Parathyroid adenoma (tissue), 2 donors: ENCODE results near the gene CHMP6.
A peak's percentile ranks its signal among the peaks of the same experiment; 100 is the strongest.

ENCODE experiments used
- H2AFZ ChIP-seq: fragments of 300-600 bp; sonication (generic); one replicate; pipeline ENCODE4 v1.7.0; 2017; ENCODE audit warnings: antibody characterized with exemption, mild to moderate bottlenecking
- H3K27ac ChIP-seq: fragments of 300-600 bp; sonication (generic); one replicate; pipeline ENCODE4 v1.7.0; 2017
- H3K27me3 ChIP-seq: fragments of 300-600 bp; sonication (generic); one replicate; pipeline ENCODE4 v1.7.0; 2017; ENCODE audit warnings: low read length; ENCODE audit not compliant: control insufficient read depth, insufficient read depth
- H3K36me3 ChIP-seq: fragments of 300-600 bp; sonication (generic); one replicate; pipeline ENCODE4 v1.7.0; 2017; ENCODE audit warnings: low read length; ENCODE audit not compliant: control insufficient read depth, insufficient read depth
- H3K4me1 ChIP-seq: fragments of 300-600 bp; sonication (generic); one replicate; pipeline ENCODE4 v1.7.0; 2017; ENCODE audit warnings: control low read depth
- H3K4me2 ChIP-seq: fragments of 300-600 bp; sonication (generic); one replicate; pipeline ENCODE4 v1.7.0; 2017; ENCODE audit warnings: low read length
- H3K4me3 ChIP-seq: fragments of 300-600 bp; sonication (generic); one replicate; pipeline ENCODE4 v1.7.0; 2017; ENCODE audit warnings: low read depth, low read length
- H3K79me2 ChIP-seq: fragments of 300-600 bp; sonication (generic); one replicate; pipeline ENCODE4 v1.7.0; 2017; ENCODE audit warnings: control low read depth
- H3K9ac ChIP-seq: fragments of 300-600 bp; sonication (generic); one replicate; pipeline ENCODE4 v1.7.0; 2017; ENCODE audit warnings: mild to moderate bottlenecking
- H3K9me3 ChIP-seq: fragments of 300-600 bp; sonication (generic); one replicate; pipeline ENCODE4 v1.7.0; 2017; ENCODE audit warnings: low read length; ENCODE audit not compliant: control insufficient read depth
- TF ChIP-seq, protein P1 (sequence below): fragments of 300-600 bp; sonication (generic); IDR thresholded peaks from one replicate; pipeline ENCODE4 v1.7.0; 2017; ENCODE audit warnings: antibody characterized with exemption, mild to moderate bottlenecking
- donor health status: primary hyperparathyroidism.

Gene CHMP6

DNA sequence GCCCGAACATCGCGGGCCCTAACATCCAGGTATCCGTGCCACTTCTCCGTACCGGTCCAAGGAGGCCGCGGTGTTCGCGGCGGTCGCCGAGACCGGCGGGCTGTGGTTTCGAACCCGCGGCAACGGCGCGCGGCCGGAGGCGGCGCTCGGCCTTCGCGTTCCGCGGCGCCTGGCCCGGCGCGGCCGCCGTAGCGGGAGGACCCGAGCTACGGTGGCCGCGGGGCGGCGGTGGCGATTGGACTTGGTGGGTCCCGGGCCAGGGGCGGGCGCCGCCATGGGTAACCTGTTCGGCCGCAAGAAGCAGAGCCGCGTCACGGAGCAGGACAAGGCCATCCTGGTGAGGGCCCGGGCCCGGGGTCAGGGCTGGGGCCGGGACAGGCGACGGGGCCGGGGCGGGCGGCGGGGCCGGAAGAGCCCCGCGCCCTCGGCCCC lies at the start of gene CHMP6:
Gene CHMP6, plus strand, starts transcription at position 197 of the 432 bp plus-strand sequence. Its CDS starts 78 bp downstream, at position 275.
- Histone ChIP-seq H3K9ac (peak within 1 kb of the TSS; percentile 28), H3K27me3 (no peaks in the 10 kb centered on the region), H3K9me3 (no peaks in the 10 kb centered on the region), H3K36me3 (no peaks in the 10 kb centered on the region), H3K27ac (no peak within 1 kb of the TSS), H3K4me3 (peak within 1 kb of the TSS; percentile 63), H3K4me1 (peaks cover 18% of the 10 kb centered on the region), H3K79me2 (no peaks in the 10 kb centered on the region), H3K4me2 (peak within 1 kb of the TSS; percentile 95), H2AFZ (peak within 1 kb of the TSS; percentile 94)
- TF ChIP-seq, protein P1, sequence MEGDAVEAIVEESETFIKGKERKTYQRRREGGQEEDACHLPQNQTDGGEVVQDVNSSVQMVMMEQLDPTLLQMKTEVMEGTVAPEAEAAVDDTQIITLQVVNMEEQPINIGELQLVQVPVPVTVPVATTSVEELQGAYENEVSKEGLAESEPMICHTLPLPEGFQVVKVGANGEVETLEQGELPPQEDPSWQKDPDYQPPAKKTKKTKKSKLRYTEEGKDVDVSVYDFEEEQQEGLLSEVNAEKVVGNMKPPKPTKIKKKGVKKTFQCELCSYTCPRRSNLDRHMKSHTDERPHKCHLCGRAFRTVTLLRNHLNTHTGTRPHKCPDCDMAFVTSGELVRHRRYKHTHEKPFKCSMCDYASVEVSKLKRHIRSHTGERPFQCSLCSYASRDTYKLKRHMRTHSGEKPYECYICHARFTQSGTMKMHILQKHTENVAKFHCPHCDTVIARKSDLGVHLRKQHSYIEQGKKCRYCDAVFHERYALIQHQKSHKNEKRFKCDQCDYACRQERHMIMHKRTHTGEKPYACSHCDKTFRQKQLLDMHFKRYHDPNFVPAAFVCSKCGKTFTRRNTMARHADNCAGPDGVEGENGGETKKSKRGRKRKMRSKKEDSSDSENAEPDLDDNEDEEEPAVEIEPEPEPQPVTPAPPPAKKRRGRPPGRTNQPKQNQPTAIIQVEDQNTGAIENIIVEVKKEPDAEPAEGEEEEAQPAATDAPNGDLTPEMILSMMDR: no peak

DNA sequence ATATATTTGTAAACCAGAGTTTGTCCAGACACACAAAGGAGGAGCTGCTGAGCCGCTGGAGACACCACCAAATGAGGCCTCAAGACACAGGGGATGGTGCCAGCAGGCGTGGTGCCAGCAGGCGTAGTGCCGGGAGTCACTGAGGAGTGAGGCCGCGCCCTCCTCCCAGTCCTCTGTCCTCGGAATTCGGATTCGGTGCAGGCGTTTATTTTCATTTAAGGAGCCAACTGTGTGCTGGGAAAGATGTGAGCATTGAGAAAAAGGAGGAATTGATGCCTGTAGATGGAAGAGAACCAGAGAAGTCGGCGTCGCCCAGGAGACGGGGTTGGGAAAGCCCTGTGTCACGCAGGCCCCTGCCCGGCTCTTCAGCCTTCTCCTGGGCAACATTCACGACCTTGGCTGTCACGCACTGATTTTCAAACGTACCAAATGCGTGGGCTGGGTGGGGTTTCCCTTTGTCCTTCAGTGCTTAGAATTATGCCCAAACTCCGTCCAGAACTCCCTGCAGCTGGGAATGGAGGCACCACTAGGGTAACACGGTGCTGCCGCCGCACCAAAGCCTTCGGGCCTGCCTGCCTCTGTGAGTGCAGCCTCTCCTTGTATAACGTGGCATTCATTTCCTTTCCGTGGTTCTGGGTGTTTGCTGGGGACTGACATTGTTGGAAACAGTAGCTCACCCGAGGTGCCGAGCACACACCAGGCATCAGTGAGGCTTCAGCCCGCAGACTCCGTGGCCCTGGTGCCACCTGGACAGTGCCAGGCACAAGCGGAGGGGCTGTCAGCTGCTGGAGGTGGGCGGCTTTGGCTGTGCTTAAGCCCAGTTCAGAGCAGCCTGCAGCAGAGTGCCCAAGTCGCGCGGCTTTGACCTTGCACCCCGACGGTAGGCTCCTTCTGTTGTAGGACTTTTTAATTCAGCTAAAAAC lies 49.0 kb upstream of the CHMP6 start:
- H3K27ac ChIP-seq: no peak overlapping the region
- no peaks in the 10 kb centered on the region for H3K36me3 ChIP-seq
- H3K4me1 ChIP-seq: no peaks in the 10 kb centered on the region
- no peaks in the 10 kb centered on the region for H3K27me3 ChIP-seq
- H2AFZ ChIP-seq: no peak overlapping the region
- H3K9ac ChIP-seq: no peak overlapping the region
- H3K4me2 ChIP-seq: no peak overlapping the region
- no peak overlapping the region for H3K4me3 ChIP-seq
- no peaks in the 10 kb centered on the region for H3K9me3 ChIP-seq
- H3K79me2 ChIP-seq: no peaks in the 10 kb centered on the region
- TF ChIP-seq, protein P1: no peak

DNA sequence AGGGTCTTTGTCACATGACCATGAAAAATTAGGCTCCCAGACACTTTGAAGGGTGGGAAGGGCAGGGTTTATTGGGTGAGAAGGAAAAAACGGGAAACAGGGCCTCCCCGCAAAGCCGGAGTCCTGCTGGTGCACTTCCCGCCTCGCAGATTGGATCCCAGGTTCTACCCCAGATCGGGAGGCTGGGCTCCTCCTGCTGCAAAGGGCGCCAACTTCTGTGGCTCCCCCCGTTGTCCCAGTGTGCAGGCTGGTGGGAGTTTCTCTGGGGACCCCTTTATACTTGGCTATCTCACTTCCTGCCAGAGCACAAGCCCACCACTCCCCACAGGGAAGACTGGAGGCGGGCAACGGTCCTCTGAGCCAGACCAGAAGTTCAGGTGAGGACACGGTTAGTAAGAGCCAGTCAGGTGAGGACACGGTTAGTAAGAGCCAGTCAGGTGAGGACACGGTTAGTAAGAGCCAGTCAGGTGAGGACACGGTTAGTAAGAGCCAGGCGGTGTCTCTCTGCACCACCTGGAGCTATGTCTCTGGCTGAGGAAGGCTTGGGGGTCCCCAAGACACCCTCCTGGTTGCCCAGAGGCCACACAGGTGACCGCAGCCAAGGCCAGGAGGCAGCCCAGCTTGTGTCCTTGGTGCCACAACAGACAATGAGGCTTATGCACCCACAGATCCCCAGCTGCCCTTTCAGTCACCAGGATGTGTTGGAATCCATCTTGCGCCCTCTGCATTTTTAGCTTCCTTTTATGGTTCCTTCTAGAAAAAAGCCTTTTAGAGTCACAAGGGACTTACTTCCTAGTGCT lies 48.1 kb upstream of the CHMP6 start:
- no peaks in the 10 kb centered on the region for H3K4me1 ChIP-seq
- no peaks in the 10 kb centered on the region for H3K36me3 ChIP-seq
- H3K9ac ChIP-seq: no peak overlapping the region
- H3K9me3 ChIP-seq: no peaks in the 10 kb centered on the region
- no peak overlapping the region for H3K4me3 ChIP-seq
- TF ChIP-seq, protein P1: no peak
- H3K27ac ChIP-seq: no peak overlapping the region
- no peaks in the 10 kb centered on the region for H3K79me2 ChIP-seq
- no peak overlapping the region for H3K4me2 ChIP-seq
- no peaks in the 10 kb centered on the region for H3K27me3 ChIP-seq
- no peak overlapping the region for H2AFZ ChIP-seq

DNA sequence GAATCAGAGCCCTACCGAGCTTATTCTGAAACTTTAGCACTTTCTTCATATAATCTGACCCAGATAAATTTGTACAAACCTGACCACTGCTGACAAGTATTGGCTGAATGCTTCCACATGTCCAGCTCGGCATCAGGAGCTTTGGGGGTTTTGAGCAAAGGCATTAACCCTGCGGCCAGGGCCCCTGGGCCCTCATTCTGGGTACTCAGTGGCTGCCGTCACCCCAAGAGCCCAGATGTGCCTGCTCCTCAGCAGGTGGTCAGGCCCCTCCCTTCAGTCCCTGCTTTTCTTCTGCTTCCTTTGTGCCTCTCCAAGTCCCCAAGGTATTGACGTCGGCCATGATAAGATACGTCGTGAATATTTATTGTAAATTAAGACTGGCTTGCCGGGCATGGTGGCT lies 47.3 kb upstream of the CHMP6 start:
- Histone ChIP-seq H3K4me1 (no peaks in the 10 kb centered on the region), H3K36me3 (no peaks in the 10 kb centered on the region), H3K4me3 (no peak overlapping the region), H3K9ac (no peak overlapping the region), H3K79me2 (no peaks in the 10 kb centered on the region), H3K9me3 (no peaks in the 10 kb centered on the region), H3K27ac (no peak overlapping the region), H2AFZ (no peak overlapping the region), H3K27me3 (no peaks in the 10 kb centered on the region), H3K4me2 (no peak overlapping the region)
- TF ChIP-seq, protein P1: no peak
